Lower lobe of right lung (tissue), 2 donors: Measurements from ENCODE around the gene RNF166. TPM values are rescaled to one million over a fixed set of nuclear protein-coding genes. Genes with fewer than 3 reads are reported as not detected.

Experiments used
- ATAC-seq, 2 donors: fragments of 200-7000 bp; cut with Tn5 transposase; one replicate each; pipeline ENCODE4 v1.9.1; 2020 to 2022; ENCODE audit warnings: mild to moderate bottlenecking in 2 of 2, moderate library complexity in 2 of 2
- DNase-seq: peaks from one replicate; pipeline ENCODE4 v3.0.0-alpha.2; 2020
- H3K27ac ChIP-seq: fragments of 200-600 bp; one replicate; pipeline ENCODE4 v1.8.0; 2022
- H3K27me3 ChIP-seq: fragments of 200-600 bp; one replicate; pipeline ENCODE4 v1.8.0; 2022; ENCODE audit warnings: low read depth
- H3K36me3 ChIP-seq: fragments of 200-600 bp; one replicate; pipeline ENCODE4 v1.8.0; 2022; ENCODE audit warnings: mild to moderate bottlenecking
- H3K4me1 ChIP-seq: fragments of 200-600 bp; one replicate; pipeline ENCODE4 v1.8.0; 2022
- H3K4me3 ChIP-seq: fragments of 200-600 bp; one replicate; pipeline ENCODE4 v1.8.0; 2022; ENCODE audit warnings: mild to moderate bottlenecking
- H3K9me3 ChIP-seq: fragments of 200-600 bp; one replicate; pipeline ENCODE4 v1.8.0; 2022
- intact Hi-C: fragments of 100-400 bp; cut with DNase I; formaldehyde crosslinking; loops from one replicate; pipeline ENCODE4 v1.11.0; 2022
- total RNA-seq: library from RNA; stranded (reverse); fragmentation: NEBNext Ultra II Directional; extraction: Animal tissue kit (Norgen Biotek cat#: 25700); gene quantifications from one replicate; pipeline ENCODE4 v1.2.1, GENCODE V29; 2021
- TF ChIP-seq, protein P1 (sequence below): fragments of 200-600 bp; IDR thresholded peaks from one replicate; pipeline ENCODE4 v1.8.0; 2022; ENCODE audit warnings: antibody characterized with exemption, mild to moderate bottlenecking
- donor health status: DM: no; HTN: yes; CAD: no; lungs with severe emphysema.

The RNF166 gene
- total RNA-seq, 1 donor from 2014 or later = 61.9 TPM

- DNase-seq (no peak), ATAC-seq (no peak)
- Histone ChIP-seq H3K4me3 (no peak overlapping the region), H3K27me3 (no peaks in the 10 kb centered on the region), H3K36me3 (peaks cover 49% of the 10 kb centered on the region), H3K4me1 (no peaks in the 10 kb centered on the region), H3K9me3 (no peaks in the 10 kb centered on the region), H3K27ac (no peak overlapping the region)
- TF ChIP-seq, protein P1, sequence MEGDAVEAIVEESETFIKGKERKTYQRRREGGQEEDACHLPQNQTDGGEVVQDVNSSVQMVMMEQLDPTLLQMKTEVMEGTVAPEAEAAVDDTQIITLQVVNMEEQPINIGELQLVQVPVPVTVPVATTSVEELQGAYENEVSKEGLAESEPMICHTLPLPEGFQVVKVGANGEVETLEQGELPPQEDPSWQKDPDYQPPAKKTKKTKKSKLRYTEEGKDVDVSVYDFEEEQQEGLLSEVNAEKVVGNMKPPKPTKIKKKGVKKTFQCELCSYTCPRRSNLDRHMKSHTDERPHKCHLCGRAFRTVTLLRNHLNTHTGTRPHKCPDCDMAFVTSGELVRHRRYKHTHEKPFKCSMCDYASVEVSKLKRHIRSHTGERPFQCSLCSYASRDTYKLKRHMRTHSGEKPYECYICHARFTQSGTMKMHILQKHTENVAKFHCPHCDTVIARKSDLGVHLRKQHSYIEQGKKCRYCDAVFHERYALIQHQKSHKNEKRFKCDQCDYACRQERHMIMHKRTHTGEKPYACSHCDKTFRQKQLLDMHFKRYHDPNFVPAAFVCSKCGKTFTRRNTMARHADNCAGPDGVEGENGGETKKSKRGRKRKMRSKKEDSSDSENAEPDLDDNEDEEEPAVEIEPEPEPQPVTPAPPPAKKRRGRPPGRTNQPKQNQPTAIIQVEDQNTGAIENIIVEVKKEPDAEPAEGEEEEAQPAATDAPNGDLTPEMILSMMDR = no peak
- intact Hi-C loops = no loop called here
Measured at GRCh38 chr16:88713054-88713453, 6.8 kb upstream of the RNF166 start.

DNA sequence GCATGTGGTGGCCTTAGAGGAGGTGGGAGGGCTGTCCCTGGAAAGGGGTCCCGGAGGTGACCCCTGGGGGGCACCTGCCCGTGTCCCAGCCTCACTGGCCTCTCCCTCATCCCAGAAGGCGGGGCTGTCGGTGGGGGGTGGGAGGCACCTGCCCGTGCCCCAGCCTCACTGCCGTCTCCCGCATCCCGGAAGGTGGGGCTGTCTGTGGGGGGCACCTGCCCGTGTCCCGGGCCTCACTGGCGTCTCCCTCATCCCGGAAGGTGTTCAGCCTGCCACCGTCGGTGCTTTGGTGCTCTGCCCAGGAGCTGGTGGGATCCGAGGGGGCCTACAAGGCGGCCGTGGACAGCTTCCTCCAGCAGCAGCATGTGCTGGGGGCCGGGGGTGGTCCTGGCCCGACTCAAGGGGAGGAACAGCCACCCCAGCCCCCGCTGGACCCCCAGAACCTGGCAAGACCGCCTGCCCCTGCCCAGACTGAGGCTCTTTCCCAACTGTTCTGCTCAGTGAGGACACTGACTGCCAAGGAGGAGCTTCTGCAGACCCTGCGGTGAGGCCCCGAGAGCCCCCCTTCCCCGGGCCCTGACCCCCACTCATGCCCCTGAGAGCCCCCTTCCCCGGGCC lies 6.3 kb upstream of the RNF166 start:
- H3K4me1 ChIP-seq = peaks cover under 1% of the 10 kb centered on the region
- no peaks in the 10 kb centered on the region for H3K27me3 ChIP-seq
- no peak for DNase-seq
- no peak overlapping the region for H3K27ac ChIP-seq
- no peak overlapping the region for H3K4me3 ChIP-seq
- intact Hi-C loops = no loop called here
- peaks cover 43% of the 10 kb centered on the region for H3K36me3 ChIP-seq
- no peaks in the 10 kb centered on the region for H3K9me3 ChIP-seq
- no peak for ATAC-seq
- TF ChIP-seq, protein P1 = no peak

- ATAC-seq = no peak
- intact Hi-C loops = no loop called here
- H3K4me1 ChIP-seq = peaks cover 7% of the 10 kb centered on the region
- no peaks in the 10 kb centered on the region for H3K9me3 ChIP-seq
- DNase-seq = no peak
- H3K36me3 ChIP-seq = peaks cover 37% of the 10 kb centered on the region
- H3K4me3 ChIP-seq = no peak overlapping the region
- TF ChIP-seq, protein P1 = no peak
- H3K27me3 ChIP-seq = no peaks in the 10 kb centered on the region
- H3K27ac ChIP-seq = no peak overlapping the region
Measured at GRCh38 chr16:88711750-88712340, 5.6 kb upstream of the RNF166 start.

GRCh38 chr16:88710556-88710955 lies 4.3 kb upstream of the RNF166 start:
- no peak for DNase-seq
- intact Hi-C loops = no loop called here

GRCh38 chr16:88706965-88707826 lies 988 bp upstream of the RNF166 start:
- Histone ChIP-seq H3K27ac (peak overlapping the region; percentile 89), H3K4me3 (peak overlapping the region; percentile 100), H3K9me3 (no peaks in the 10 kb centered on the region), H3K27me3 (no peaks in the 10 kb centered on the region), H3K4me1 (peaks cover 43% of the 10 kb centered on the region), H3K36me3 (peaks cover 5% of the 10 kb centered on the region)
- ATAC-seq (no peak), DNase-seq (no peak)
- TF ChIP-seq, protein P1 = no peak
- intact Hi-C loops = no loop called here

More at GRCh38 chr16:88710556-88710955, 4.3 kb upstream of the RNF166 start:
- Histone ChIP-seq H3K4me3 (no peak overlapping the region), H3K27me3 (no peaks in the 10 kb centered on the region), H3K27ac (no peak overlapping the region), H3K9me3 (no peaks in the 10 kb centered on the region), H3K4me1 (peaks cover 9% of the 10 kb centered on the region), H3K36me3 (peaks cover 24% of the 10 kb centered on the region)
- ATAC-seq = no peak
- TF ChIP-seq, protein P1 = no peak
